ENCODE results near the gene PISD.
A peak's percentile ranks its signal among the peaks of the same experiment; 100 is the strongest.
"Not testable (repeated sequence)": the region's sequence is repeated elsewhere in the genome, so short reads cannot be mapped to it uniquely, and the experiment has no call there.

PISD gene

DNA sequence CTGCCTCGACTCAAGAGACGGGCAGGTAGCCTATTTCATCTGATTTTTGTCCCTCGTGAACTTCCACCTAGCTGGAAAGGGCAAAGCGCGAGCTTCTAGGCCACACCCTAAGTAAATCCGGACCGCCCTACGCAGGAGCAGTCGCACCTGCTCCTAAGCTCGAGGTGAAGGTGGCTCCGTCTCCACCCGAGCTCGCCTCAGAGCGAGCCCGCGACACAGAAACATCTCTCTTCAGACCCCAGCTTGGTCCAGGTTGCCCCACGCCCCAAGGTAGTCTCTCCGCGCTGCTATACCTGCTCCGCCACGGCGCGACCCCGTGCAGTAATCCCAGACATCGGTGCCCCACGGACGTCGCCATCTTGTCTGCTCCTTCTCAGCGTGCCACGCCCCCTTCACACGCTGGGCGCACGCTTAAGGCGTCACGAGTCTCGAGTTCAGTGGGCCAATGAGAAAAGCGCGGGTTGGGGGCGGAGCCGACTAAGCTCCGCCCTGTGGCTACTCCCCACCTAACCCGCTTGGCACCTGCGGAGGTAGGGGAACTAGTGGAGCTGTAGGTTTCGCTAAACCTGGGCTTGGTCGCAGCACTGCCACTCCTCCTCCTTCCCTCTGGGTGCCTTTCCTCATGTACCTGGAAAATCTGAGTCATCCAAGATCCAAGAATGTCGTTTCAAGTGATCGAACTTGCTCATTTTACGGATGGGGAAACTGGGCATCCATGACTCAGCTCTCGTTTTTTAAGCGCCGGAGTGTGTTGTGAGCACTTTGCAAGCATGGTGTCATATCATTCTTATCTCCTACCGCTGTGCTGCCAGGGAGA is at the start of gene PISD:
Gene PISD, minus strand, starts transcription at position 365 of the 817 bp plus-strand sequence. Its CDS starts 7 bp downstream, at position 358.
- peak; percentile 93 for DNase-seq

GRCh38 chr22:31711226-31711625 is 49.2 kb upstream of the PISD start:
- not testable (repeated sequence) for DNase-seq

DNA sequence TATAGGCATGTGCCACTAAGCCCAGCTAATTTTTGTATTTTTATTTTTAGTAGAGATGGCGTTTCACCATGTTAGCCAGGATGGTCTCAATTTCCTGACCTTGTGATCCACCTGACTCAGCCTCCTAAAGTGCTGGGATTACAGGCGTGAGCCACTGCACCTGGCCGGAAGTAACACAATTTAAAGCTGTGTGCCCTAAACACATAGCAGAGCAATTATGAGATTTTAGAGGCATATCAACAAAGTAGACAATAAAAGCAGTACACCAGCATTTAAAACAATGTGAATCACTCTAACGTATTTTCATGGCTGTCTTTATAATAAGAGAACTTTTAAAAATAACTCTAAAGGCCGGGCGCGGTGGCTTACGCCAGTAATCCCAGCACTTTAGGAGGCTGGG is 45.5 kb upstream of the PISD start:
- no peak for DNase-seq

- DNase-seq: no peak
These were observed 33.4 kb upstream of the PISD start for GRCh38 chr22:31695423-31695822.

DNA sequence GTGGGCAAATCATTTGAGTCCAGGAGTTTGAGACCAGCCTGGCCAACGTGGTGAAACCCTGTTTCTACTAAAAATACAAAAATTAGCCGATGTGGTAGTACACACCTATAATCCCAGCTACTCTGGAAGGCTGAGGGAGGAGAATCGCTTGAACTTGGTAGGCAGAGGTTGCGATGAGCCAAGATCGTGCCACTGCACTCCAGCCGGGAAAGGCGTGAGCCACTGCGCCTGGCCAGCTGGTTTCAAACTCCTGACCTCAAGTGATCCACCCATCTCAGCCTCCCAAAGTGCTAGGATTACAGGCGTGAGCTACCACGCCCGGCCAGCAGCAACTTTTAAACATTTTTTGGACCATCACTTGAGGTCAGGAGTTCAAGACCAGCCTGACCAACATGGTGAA is 32.0 kb upstream of the PISD start:
- not testable (repeated sequence) for DNase-seq

GRCh38 chr22:31692186-31692886 is 30.3 kb upstream of the PISD start:
- no peak for DNase-seq

GRCh38 chr22:31691408-31691807 is 29.4 kb upstream of the PISD start:
- no peak for DNase-seq

GRCh38 chr22:31683181-31684105 is 21.4 kb upstream of the PISD start:
- no peak for DNase-seq

- DNase-seq: no peak
These were observed 20.7 kb upstream of the PISD start for GRCh38 chr22:31682751-31683150.

DNA sequence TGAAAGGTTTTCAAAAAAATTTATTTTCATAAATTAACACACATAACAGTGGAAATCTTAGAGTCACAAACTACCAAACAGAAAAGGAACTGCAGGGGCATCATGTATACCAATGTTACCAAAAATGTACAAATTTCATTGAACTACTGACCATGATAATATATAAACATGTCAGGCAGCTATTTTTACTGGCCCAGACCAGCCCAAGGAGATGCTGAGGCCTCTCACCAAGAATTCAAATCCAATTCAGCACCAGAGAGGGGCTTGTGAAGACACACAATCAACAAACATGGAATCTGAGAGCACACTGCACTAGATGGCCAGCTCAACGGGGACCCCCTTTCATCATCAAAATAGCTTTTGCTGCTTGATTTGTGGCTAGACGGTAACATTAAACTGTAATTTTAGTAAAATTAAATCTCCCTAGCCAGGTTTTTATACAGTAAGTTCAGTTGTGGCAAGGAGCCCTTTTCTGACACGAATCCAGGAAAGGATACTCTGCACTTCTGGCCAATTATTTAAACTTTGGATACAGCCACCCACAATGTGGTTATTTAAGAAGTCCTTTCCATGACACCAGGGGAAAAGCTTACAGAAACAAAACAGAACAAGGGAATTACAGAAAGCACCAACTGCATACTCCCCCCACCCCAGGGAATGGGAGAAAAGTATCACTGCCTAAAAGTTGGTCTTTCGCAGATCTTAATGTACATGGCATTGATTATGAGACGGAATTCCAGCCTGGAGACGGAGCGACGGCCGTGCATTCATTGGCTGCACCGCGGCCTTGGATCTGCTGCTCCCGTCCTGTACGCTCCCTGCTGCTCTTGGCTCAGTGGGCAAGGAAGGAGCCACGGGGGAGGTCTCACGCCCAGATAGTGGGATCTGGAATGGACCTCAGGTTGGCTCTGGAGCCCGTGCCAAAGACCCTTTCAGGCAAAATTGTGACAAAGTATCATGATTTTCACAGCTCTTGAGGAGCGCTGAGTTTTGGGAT is 19.6 kb upstream of the PISD start:
- no peak for DNase-seq

DNA sequence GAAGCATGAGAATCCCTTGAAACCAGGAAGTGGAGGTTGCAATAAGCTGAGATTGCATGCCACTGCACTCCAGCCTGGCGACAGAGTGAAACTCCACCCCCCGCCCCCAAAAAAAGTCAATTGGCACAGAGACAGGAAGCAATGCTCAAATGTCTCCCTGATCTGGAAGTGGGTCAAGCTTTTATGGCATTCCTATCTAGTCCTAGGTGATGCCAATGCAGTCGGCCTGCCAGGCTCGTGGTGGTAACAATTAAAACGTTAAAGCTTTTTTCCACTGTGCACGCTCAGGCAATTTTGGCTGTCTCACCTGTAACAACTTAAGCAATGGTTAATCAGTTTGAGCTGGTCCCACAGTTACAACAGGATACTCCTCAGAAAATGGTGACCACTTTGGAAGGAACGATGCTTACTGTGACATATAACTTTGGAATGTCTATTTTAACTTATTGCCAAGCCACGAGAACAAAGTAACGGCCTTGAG is 18.9 kb upstream of the PISD start:
- DNase-seq: no peak

- no peak for DNase-seq
These were observed 16.7 kb upstream of the PISD start for GRCh38 chr22:31678748-31679147.

- DNase-seq: peak; percentile 26
These were observed 14.7 kb upstream of the PISD start for GRCh38 chr22:31676700-31677099.

- DNase-seq: not testable (repeated sequence)
These were observed 12.2 kb upstream of the PISD start for GRCh38 chr22:31674219-31674618.

GRCh38 chr22:31668849-31669248 is 6.8 kb upstream of the PISD start:
- DNase-seq: not testable (repeated sequence)

DNA sequence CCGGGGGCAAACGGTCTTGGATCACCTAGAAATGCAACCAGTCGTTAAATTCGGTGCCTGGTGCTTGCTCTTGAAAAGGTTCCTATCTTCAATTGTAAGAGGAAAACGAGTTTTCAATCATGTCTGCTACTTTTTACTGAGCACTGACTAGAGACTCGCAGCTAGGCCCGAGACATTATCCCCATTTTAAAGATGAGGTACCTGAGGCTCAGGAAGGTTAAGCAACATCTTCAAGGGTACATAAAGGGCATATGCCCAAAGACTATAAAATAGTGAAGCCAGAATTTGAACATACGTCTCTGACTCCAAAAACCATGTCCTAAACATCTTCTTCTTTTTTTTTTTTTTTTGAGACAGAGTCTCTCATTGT is 638 bp upstream of the PISD start:
- no peak for DNase-seq

- not testable (repeated sequence) for DNase-seq
These were observed 1.1 kb downstream of the PISD start for GRCh38 chr22:31660860-31661341.

DNA sequence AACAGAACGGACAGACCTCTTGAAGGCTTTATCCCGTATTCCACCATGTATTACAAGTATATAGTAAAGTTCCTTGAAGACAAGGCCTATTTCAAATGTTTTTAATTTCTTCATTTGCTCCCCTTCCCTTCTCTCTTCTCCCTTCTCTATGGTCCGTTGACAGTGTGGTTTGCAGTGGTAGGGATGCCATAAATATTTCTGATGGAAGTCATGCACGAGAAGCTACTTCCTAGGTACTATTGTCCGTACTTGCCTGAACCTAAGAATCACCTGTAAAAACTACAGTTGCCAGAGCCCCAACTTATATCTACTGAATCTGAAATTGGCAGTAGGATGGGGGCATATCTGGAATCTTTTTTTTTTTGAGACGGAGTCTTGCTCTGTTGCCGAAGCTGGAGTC is 2.8 kb downstream of the PISD start:
- DNase-seq: no peak

GRCh38 chr22:31654408-31654807 is 7.6 kb downstream of the PISD start:
- DNase-seq: no peak

GRCh38 chr22:31653944-31654343 is 8.1 kb downstream of the PISD start:
- no peak for DNase-seq

- DNase-seq: no peak
These were observed 8.9 kb downstream of the PISD start for GRCh38 chr22:31652911-31653684.

All from NCI-H2107 (cell line).